Ovary (tissue), 3 donors: ENCODE data around the gene NKX1-1.

Experiments used
- CTCF ChIP-seq, 3 donors: fragments of 450-650 bp in 2 of 3; fragments of 200-600 bp in 1 of 3; IDR thresholded peaks; one replicate each; pipeline versions ENCODE4 v1.5.1 to v1.8.0; 2016 to 2022; ENCODE audit warnings: antibody characterized with exemption in 3 of 3, mild to moderate bottlenecking in 1 of 3
- POLR2A ChIP-seq: fragments of 450-650 bp; IDR thresholded peaks from one replicate; pipeline ENCODE4 v1.6.1; 2017; ENCODE audit warnings: antibody characterized with exemption, mild to moderate bottlenecking, moderate library complexity
- donor health status: DM: no; HTN: no; CAD: no.

- no peak for TF ChIP-seq POLR2A
- no peak for TF ChIP-seq CTCF (IDR thresholded peaks at IDR 0.05)
Observed at GRCh38 chr4:1407657-1408333, 1.6 kb upstream of the NKX1-1 start.
